Endothelial cell of umbilical vein (primary cell): Measurements from ENCODE around the gene ZNF121.

Source experiments
- CTCF ChIP-seq, 2 donors: IDR thresholded peaks; 1 replicate in 1 of 2; 2 replicates in 1 of 2; pipeline ENCODE4 v1.5.1; 2011; ENCODE audit warnings: low read length in 2 of 2, mild to moderate bottlenecking in 2 of 2, moderate library complexity in 2 of 2, control low read depth in 1 of 2, inconsistent platforms in 1 of 2, low read depth in 1 of 2; ENCODE audit not compliant: insufficient read depth in 1 of 2; ENCODE audit errors: extremely low read depth in 1 of 2
- EZH2 ChIP-seq: IDR thresholded peaks from 2 replicates; pipeline ENCODE4 v1.6.1; 2012; ENCODE audit warnings: borderline replicate concordance, low read depth, mild to moderate bottlenecking, moderate library complexity, low read length, inconsistent platforms; ENCODE audit not compliant: severe bottlenecking
- MAX ChIP-seq: IDR thresholded peaks from 2 replicates; pipeline ENCODE4 v1.6.1; 2011; ENCODE audit not compliant: insufficient read depth, insufficient read length
- MYC ChIP-seq: IDR thresholded peaks from one replicate; pipeline ENCODE4 v1.6.1; 2011; ENCODE audit warnings: mild to moderate bottlenecking, low read depth, low read length
- POLR2A ChIP-seq: IDR thresholded peaks from 2 replicates; pipeline ENCODE4 v1.6.1; 2012; ENCODE audit warnings: low read depth, mild to moderate bottlenecking, control low read depth, low read length
- POLR2AphosphoS5 ChIP-seq: IDR thresholded peaks from 2 replicates; pipeline ENCODE4 v1.6.1; 2012; ENCODE audit warnings: low read depth, mild to moderate bottlenecking, control low read depth, low read length, moderate library complexity; ENCODE audit not compliant: insufficient read depth

GRCh38 chr19:9552536-9553274 is 31.6 kb downstream of the ZNF121 start:
- TF ChIP-seq CTCF (IDR thresholded peaks at IDR 0.05; ENCODE audit: extremely low read depth in 1 of 2, insufficient read depth in 1 of 2, low read depth in 1 of 2, low read length in 2 of 2) (no peak), POLR2AphosphoS5 (no peak), MAX (no peak), POLR2A (no peak), MYC (no peak), EZH2 (no peak)
